Measurements from ENCODE around the gene UBE2H.
"Not testable (repeated sequence)": the region's sequence is repeated elsewhere in the genome, so short reads cannot be mapped to it uniquely, and the experiment has no call there.

UBE2H gene

DNA sequence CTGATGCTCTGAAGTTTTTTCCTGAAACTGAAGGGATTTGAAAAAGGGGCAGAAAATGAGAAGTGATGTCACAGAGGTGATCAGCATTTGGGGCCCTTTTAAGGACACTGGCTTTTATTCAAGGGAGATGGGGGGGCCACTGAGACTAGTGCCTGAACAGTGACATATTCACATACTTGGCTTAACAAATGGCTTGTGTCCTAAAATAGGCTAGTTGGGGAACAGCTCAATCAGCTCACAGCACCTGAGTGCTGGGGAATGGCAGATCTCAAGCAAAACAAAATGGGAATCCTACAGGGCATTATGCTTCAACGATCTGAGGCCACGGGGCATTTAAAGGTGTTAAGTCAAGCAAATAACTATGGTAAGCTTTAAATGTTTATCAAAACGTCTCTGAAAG lies 90.1 kb downstream of the UBE2H start:
- in situ Hi-C loops (cut with MboI; ENCODE audit: low pct_unique_long_range_greater_than_20kb, low sequenced_read_pairs, unreplicated experiment) = no loop called here
- TF ChIP-seq, protein P1, sequence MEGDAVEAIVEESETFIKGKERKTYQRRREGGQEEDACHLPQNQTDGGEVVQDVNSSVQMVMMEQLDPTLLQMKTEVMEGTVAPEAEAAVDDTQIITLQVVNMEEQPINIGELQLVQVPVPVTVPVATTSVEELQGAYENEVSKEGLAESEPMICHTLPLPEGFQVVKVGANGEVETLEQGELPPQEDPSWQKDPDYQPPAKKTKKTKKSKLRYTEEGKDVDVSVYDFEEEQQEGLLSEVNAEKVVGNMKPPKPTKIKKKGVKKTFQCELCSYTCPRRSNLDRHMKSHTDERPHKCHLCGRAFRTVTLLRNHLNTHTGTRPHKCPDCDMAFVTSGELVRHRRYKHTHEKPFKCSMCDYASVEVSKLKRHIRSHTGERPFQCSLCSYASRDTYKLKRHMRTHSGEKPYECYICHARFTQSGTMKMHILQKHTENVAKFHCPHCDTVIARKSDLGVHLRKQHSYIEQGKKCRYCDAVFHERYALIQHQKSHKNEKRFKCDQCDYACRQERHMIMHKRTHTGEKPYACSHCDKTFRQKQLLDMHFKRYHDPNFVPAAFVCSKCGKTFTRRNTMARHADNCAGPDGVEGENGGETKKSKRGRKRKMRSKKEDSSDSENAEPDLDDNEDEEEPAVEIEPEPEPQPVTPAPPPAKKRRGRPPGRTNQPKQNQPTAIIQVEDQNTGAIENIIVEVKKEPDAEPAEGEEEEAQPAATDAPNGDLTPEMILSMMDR (IDR thresholded peaks at IDR 0.05; ENCODE audit: extremely low read depth, insufficient read depth, missing control alignments) = no peak
- no peak for DNase-seq (ENCODE audit: low spot score)

DNA sequence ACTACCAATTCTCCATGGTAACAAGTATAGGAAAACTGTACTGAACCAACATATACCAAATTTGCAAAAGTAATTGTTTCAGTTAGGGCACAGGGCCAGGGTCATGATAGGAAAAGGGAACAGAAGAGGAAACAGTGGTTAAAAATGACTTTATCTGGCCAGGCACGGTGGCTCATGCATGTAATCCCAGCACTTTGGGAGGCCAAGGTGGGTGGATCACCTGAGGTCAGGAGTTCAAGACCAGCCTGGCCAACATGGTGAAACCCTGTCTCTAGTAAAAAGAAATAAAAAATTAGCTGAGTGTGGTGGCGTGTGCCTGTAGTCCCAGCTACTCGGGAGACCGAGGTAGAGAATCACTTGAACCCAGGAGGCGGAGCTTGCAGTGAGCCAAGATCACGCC lies 92.0 kb downstream of the UBE2H start:
- DNase-seq (ENCODE audit: low spot score); in situ Hi-C loops (cut with MboI; ENCODE audit: low pct_unique_long_range_greater_than_20kb, low sequenced_read_pairs, unreplicated experiment): not testable (repeated sequence)

DNA sequence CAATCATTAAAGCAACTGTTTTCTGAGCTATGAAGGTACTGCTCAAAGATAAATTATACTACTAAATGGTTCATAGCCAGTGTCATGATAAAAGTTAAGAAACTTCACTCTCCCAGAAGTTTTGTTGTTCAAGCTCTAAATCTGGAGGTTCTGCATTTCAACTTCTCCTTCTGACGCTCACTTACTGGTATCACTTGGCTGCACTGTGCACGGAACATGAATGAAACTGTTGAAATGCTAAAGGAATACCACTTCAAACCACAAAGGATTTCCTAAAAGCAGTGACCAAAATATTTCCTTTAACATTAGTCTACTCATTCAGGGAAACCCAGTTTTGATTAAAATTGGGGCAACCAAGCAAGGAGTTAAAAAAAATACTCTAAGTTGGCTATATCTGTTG lies 93.6 kb downstream of the UBE2H start:
- no peak for DNase-seq (ENCODE audit: low spot score)
- TF ChIP-seq, protein P1 (IDR thresholded peaks at IDR 0.05; ENCODE audit: extremely low read depth, insufficient read depth, missing control alignments) = no peak
- in situ Hi-C loops (cut with MboI; ENCODE audit: low pct_unique_long_range_greater_than_20kb, low sequenced_read_pairs, unreplicated experiment) = no loop called here

DNA sequence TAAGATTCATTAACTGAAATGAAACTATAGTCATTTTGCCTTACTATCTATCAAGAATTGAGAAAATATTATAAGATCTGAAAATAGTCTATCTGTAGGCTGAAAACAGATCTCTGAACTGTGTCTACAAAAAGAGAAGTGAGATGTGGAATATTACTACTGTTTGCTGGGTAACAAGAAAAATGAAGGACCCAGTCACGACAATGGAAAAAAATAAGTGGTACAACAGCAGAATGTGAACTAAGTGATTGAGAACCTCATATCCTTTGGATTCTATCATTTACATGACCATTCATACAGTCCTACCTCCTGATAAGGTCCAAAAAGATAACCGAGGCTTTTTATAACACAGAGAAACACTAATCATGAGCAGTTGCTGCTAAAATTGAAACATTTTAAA lies 94.3 kb downstream of the UBE2H start:
- TF ChIP-seq, protein P1 (IDR thresholded peaks at IDR 0.05; ENCODE audit: extremely low read depth, insufficient read depth, missing control alignments) = no peak
- DNase-seq (ENCODE audit: low spot score) = no peak
- in situ Hi-C loops (cut with MboI; ENCODE audit: low pct_unique_long_range_greater_than_20kb, low sequenced_read_pairs, unreplicated experiment) = no loop called here

DNA sequence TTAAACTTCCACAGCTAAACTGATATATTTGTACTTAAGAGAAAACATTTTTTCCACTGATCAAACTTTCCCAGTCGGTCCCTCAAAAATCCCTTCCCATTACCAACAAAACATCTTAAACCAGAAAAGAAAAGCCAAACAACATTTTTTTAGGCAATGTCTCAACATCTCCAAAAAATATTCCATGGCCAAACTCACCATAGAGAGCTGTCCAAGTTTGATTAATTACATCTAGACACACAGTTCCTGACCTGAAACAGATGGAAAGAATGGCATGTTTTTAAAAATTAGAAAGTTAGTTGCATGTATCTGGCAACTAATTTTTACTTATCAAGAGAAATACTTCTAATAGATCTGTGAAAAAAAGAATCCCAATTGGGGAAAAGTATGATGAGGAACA lies 95.4 kb downstream of the UBE2H start:
- in situ Hi-C loops (cut with MboI; ENCODE audit: low pct_unique_long_range_greater_than_20kb, low sequenced_read_pairs, unreplicated experiment) = no loop called here
- TF ChIP-seq, protein P1 (IDR thresholded peaks at IDR 0.05; ENCODE audit: extremely low read depth, insufficient read depth, missing control alignments) = no peak
- no peak for DNase-seq (ENCODE audit: low spot score)

DNA sequence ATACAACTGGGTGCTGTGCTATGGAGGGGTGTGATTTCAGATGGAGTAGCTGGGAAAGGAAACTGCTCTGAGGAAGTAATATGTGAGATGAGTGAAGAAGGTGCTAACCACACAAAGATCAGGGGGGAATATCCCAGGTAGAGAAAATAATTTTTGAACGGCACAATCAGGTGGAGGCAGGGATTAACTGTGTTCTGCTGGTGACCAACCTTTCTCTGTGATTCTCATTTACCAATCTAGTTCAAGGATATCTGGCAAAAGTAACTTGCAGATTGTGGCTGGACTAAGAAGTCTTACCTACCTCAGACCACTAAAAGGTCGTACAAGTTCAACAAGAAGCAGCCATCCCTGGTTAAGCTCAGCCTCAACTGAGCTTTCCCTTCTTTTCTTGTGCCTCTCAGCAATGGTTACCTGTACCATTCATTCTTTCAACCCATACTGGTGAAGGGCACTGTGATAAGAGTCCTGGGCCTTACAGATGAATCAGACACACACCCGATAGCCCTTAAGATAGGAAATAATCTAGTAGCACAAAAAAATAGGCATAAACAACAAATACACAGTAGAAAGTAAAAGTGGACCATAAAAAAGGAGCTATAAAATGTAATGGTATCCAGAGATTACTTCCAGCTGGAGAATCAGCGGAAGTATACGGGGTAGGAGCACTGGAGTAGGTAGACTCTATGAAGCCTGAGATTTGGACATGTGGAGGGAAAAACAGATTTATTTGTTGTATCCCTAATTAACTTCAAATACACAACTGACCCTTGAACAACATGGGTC lies 96.6 kb downstream of the UBE2H start:
- DNase-seq (ENCODE audit: low spot score) = no peak
- in situ Hi-C loops (cut with MboI; ENCODE audit: low pct_unique_long_range_greater_than_20kb, low sequenced_read_pairs, unreplicated experiment) = no loop called here
- TF ChIP-seq, protein P1 (IDR thresholded peaks at IDR 0.05; ENCODE audit: extremely low read depth, insufficient read depth, missing control alignments) = no peak

DNA sequence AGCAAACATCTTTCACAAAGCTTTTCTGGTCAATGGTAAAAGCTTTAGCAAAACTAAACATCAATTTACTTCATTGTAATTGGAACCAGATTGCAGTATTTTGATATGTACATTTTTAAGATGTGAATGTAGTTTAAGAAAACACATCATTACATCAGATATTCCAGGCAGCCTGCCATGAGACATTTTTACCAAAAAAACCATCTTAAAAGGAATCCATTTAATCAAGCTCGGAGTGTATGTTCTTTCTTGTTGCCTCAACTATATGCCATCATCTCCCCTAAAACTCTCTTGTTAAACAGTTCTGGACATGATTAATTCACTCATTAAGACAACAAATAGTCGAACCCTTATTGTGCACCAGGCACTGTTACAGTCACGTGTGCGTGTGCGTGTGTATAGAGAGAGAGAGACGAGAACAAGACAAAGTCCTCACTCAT lies 97.5 kb downstream of the UBE2H start:
- no peak for DNase-seq (ENCODE audit: low spot score)
- in situ Hi-C loops (cut with MboI; ENCODE audit: low pct_unique_long_range_greater_than_20kb, low sequenced_read_pairs, unreplicated experiment) = no loop called here
- TF ChIP-seq, protein P1 (IDR thresholded peaks at IDR 0.05; ENCODE audit: extremely low read depth, insufficient read depth, missing control alignments) = no peak
